GM19455 (cell line): ENCODE data around the gene SCN3B.

Source experiments
- ATAC-seq: cut with Tn5 transposase; IDR thresholded peaks from one replicate; pipeline ENCODE4 v1.9.1; 2021; ENCODE audit not compliant: unreplicated experiment

Gene SCN3B, protein sequence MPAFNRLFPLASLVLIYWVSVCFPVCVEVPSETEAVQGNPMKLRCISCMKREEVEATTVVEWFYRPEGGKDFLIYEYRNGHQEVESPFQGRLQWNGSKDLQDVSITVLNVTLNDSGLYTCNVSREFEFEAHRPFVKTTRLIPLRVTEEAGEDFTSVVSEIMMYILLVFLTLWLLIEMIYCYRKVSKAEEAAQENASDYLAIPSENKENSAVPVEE

DNA sequence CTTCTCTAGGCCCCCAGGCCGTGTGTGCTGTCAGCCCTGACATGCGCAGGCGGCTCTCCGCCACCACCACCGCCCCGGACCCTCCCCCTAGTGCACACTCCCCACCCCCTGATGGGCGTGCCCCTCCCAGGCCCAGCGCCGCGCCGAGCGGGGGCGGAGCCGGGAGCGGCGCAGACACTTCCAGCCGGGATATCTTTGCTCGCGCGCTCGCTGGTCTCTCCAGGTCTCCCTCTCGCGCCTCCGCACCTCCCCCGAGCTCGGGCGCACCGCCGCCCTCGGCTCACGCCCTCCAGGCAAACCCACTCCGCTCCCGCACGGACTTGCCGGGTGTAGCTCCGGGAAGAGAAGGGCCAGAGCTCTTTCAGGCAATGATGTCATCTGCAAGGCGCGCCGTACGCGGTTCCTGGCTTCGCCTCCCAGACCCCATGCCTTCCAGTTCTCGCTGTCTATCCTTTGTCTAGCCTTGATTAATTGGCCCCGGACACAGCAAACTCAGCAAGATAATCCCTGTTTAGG lies at the start of gene SCN3B:
Gene SCN3B (minus strand): TSS at position 59 of the 516 bp plus-strand sequence. CDS start 823 bp downstream, outside the sequence.
- ATAC-seq: no peak

DNA sequence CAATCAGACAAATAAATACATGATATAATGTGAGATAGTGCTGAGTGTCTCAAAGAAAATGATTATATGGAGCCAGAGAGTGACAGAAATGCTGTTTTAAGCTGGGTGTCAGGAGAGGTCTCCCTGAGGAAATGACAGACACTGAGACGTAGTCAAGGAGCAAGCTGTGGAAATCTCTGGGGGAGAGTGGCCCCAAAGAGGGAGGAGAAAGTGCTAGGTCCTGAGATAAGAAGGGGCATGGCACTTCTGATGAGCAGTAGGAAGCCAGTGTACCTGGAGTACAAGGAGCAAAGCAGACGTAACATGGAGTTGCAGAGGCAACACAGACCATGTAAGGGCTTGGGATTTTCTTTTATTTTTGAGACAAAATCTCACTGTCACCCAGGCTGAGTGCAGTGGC lies 48.3 kb upstream of the SCN3B start:
- no peak for ATAC-seq

DNA sequence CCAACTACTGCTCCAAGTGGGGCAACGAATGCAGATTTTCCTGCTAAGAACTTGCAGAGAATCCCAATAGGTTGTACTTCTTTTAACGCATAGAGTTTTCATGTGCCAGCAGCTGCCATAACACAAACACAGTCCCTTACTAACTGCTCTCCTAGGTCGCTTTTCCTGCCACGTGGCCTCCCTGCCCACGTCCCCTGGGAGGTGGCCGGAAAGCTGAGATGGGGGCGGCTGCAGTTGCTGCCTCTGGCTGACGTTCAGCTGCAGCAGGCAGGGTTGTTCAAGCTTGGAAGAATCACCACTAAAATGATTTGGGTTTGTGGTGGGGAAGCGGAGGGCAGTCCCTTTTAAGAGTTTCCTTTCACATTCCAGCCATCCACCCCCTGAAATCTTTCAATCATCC lies 47.7 kb upstream of the SCN3B start:
- no peak for ATAC-seq

DNA sequence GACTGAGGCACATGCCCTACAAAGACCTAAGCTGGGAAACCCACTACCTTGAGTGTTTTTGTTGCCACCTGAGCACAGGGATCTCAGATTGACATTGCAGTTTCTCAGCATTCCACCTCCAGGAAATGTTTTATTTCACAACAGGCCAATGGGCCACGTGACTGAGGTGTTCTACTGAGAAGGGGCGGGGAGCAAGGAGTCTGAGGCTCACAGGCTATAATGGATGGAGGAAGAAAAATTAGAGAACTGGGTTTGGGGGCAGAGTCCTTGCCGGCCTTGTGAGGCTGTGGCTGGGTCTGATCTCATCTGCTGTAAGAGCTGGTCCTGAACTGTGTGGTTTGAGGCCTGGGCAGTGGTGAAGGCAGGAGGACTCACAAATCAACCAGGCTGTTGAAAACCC lies 46.3 kb upstream of the SCN3B start:
- no peak for ATAC-seq

DNA sequence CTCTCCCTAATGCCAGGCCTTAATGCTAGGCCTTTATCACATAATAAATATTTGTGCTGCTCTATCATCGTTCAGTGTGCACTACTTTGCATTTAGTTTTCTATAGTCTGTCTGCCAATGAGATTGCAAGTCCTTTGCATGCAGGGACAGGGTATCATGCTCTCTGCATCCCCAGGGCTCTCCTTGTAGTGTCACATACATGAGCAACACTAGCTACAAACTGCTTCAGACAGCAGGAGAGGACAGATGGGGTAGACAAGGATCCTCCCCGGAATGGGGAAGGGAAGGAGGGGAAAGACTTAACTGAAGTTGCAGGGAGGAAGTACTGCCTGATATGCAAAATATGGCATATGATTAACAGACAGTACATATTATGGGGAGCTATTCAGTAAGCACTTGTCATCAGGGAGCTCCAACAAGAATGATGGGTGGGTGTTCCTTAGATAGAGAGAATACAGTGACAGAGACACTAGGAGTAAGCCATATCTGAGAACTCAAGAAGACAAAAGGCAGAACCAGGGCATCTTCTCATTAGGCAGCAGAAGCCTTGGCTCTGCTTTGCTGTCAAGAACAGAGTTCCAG lies 44.2 kb upstream of the SCN3B start:
- ATAC-seq: no peak

DNA sequence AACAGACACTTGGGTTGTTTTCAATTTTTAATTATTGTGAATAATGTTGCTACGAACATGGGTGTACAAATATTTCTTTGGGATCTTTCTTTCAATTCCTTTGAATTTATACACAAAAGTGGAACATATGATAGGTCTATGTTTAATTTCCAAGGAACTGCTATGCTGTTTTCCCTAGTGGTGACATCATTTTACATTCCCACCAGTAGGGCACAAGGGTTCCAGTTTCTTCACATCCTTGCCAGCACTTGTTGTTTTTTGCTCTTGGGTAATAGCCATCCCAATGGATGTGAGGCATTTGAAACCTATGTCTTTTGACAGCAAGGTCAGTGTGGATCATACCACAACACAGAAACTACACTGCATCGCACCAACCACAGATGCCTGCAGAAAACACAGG lies 41.8 kb upstream of the SCN3B start:
- ATAC-seq: no peak

DNA sequence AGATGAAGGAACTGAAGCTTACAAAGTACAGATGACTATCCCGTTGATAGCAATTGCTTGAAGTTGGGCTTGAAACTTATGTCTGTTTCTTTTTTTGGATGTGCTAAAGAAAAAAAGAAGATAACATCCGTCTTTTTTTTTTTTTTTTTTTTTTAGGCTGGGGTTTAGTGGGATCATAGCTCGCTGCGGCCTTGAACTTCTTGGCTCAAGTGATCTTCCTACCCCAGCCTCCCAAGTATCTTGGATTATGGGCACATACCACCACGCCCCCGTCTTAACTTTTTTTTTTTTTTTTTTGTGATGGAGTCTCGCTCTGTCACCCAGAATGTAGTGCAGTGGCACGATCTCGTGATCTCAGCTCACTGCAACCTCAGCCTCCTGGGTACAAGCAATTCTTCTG lies 40.8 kb upstream of the SCN3B start:
- no peak for ATAC-seq

DNA sequence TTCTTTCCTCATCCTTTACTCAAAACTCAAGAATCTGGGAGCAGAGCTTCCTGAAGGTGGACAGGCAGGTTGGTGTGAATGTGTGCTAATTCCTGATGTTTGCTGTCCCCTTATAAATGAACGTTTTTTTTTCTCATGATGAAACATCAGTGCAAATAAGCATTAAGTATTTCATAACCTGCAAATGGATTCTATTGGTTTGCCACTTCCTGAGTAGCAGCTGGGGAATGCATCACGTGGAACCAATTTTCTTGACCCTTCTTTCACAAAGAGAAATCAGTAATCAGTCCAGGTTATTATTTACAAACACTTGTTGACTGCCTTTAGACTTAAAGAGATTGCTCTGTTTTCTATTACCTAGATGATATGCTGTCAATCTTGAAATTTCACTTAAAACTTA lies 40.1 kb upstream of the SCN3B start:
- no peak for ATAC-seq

DNA sequence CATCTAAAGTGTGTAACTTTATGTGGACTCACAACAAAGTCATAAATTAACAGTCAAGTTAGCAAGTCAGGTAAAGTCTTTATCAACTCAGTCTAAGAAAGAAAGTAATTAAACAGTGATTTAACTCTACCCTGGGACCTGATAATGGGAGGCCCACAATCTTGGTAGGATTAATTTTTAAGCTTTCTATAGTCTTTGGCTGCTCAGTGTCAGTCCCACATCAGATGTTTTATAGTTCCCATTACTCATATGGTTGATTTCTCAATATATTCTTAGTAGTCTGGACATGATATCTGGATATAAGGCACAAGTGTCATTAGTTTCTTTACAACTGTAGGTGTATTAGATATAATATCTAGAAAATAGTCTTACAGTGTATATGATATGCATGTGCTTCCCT lies 38.5 kb upstream of the SCN3B start:
- ATAC-seq: no peak

DNA sequence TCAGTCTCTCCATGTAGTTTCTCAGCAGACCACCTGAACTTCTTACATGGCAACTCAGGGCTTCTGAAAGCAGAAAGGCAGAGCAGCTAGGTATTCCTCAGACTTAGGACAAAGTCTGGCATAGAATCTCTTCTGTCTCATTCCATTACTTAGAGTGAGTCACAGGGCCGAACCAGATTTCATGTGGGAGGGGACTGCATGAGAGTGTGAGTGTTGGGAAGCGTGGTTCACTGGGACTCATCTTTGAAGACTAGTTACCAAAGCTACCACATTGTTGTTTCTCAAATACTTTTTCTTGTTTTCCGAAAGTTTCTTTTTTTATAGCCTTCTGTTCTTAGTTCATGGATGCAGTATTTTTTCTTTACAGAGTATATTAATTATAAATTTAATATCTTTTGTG lies 36.1 kb upstream of the SCN3B start:
- no peak for ATAC-seq

DNA sequence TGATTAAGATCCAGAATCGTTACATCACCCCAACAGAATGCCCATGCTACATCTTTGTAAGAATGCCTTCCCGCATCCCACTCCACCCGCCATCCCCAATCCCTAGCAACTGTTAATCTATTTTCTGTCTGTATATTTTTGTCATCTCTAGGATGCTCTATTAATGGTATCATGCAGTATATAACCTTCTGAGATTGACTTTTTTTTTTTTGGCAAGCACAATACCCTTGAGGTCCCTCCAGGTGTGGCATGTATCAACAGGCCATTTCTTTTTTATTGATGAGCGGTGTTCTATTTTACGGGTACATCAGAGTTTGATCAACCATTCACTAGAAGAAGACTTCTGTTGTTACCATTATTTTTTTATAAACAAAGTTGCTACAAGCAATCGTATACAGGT lies 30.2 kb upstream of the SCN3B start:
- ATAC-seq: no peak

DNA sequence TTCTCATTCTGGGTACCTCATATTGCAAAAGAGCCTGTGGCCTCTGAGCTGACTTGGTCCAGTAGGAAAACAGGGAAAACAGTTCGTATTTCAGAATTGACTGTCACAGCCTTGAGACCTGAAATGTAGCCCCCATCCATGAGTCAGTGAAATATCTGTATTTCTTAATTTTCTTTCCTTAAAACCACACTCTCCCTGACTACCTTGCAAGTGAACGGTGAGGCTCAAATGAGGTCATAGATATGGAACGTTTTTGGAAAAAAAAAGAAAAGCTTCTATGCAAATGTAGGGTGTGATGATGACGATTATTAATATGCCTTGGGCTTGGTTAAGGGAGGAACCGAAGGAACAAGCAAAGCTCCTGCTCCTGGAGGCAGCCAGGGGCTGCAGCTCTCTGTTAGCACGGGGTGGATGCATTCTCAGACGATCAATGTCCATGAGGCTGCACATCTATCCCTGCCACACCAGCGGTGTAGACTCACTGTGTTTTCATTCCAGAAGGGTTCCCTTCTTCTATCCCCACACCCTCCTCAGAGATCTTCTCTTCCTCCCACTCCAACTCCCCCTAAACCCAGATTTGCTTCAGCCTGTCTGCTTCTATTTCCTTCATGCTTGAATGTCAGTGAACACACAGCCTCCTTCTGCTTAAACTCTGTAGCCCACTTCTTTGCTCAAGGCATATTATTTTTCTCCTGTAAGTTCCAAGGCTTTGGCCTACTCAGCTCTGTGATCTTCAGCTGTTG lies 29.2 kb upstream of the SCN3B start:
- ATAC-seq: no peak

DNA sequence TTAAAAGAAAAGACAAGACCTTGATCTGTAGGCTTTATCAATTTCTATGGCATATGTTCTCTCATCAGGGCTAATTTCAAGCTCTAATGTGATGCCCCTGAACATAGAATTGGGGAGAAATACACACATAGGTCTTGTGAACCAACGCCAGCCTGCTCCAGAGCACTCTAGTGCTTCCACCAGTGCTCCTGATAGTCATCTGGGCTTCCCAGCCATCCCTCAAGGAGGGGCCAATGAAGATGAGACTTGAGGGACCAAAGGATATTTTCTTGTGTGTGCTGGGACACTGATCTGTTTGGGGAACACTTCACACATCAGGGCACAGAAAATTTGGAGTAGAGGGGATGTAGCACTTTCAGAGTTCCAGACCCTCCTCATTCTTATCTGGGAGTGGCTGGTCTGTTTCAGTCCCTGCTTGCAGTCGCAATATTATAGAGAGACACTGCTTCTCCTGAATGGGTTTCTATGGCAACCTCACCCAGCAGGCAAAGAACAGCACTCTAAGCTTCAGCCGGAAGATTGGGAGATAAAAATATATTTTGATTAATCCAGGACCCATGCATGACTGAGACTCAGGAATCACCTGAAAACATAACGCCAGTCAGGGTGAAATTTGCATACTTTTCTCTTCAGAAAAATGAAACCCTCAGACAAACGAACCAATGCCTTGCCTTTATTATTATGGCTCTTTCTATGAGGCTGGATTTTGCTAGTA lies 28.4 kb upstream of the SCN3B start:
- no peak for ATAC-seq

DNA sequence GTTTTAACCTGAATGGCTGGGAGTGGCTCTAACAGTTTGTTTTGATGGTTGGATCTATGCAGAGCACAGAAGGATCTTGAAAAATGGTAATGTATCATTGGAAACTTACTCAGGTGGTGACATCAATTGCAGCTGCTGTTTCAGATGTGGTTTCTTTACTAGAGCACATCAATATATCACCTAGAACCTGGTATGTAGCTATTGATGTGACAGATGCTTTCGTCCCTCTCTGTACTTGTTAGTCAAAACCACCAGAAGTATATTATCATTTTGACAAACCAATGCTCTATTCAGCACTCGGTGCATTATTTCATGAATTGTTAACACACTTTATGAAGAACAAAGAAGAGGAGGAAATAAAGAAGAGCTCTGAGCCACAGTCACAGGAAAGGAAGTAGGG lies 26.6 kb upstream of the SCN3B start:
- no peak for ATAC-seq

DNA sequence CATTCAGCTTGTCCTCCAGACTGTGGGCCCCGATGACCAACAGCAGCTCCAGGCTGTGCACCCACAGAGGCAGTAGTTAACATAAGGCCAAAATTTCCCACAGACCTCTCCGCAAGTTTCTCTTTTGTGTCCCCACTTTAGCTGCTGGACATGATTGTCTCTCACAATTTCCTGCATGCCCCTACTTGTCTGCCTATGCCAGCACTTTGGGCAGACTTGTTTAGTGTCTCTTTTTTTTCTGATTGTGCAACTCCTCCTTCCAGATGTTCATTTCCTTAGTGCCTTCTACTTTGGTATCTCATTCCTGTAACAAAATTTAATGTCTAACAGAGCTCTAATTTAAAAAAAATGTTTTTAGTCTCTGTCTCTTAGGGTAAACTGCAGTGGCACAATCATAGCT lies 23.8 kb upstream of the SCN3B start:
- no peak for ATAC-seq

DNA sequence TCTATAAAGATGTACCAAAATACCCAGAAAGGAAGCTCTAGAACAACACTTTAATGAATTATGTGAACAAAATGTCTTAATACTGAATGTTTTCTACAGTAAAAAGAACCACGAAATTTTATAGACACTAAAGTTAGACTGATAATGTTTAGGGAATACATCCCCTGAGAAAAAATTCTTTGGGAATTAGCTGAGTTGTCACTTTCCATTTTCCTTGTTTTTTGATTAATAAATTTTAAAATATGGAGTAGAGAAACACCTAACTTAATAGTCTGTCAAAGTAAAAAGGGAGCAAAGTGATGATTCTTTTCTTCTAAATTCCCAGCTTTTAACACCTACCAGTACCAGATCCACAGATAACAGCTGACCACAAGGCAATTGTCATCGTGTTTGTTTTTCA lies 23.1 kb upstream of the SCN3B start:
- no peak for ATAC-seq

DNA sequence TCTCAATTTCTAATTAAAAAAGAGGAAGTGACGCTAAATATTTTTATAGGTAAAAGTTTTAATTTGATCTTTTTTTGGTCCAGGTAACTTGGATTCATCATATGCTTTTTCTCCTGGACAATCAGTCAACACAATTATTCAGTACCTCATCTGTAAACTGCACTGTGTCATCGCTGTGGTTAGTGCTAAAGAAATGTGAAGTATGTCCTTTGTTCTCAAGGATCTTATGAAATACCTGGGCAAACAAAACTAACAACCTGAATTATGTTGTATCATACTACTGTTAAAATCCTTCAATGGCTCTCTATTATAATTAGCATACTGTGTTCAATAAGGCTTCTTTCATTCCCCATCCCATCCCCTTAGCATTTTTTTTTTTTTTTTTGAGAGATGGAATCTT lies 19.9 kb upstream of the SCN3B start:
- no peak for ATAC-seq

DNA sequence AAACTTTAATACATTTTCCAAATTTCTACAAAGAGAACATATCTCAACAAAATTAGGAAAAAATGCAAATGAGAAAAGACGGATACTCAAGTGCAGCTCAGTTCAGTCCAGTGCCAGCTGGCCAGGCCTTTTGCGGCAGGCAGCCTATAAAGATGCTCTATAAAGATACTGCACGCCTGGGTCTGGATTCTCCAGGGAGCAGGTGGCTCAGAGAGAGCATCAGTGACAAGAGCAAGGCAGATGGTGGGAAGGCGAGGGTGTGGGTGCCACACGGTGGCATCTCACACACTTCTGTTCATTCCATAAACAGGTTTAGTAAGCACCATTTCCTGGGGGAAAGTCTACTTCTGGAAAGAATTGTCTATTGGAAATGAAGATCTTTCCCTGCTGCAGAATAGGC lies 18.1 kb upstream of the SCN3B start:
- ATAC-seq: no peak

DNA sequence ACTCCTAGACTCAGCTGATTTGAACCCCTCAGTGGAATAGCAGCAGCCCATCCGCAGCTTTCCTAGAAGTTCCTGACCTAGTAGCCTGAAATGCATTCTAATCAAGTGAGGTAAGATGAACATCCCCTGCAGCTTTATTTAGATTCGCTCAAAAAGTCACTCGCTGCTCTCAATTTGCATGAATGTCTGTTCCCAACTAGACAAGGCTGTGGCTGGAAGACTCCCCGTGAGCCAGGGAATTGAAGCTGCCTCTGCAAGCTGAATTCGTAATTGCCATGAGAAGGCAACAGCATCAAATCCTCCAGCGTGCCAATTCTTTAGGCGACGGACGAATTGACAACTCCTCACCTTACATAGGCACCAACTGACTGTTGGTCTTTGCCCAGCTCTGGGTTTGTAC lies 17.1 kb upstream of the SCN3B start:
- no peak for ATAC-seq

DNA sequence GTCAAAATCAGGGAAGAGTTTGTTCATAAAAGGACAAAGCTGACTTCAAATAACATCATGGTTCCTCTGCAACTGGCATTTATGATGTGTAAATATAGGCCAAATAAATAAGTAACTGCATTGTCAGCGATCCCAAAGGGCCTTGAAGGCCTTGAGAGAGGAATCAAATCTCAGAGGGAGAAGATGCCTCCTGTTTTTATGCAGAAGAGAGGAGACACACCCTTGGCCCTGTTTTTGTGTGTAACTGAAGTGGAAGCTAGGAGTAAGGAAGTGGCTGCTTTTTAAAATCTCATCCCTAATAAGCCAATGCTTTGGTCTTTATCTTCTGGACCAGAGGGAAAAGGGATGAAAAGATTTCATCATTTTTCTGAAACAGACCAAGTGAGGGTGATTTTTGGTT lies 15.7 kb upstream of the SCN3B start:
- ATAC-seq: no peak

DNA sequence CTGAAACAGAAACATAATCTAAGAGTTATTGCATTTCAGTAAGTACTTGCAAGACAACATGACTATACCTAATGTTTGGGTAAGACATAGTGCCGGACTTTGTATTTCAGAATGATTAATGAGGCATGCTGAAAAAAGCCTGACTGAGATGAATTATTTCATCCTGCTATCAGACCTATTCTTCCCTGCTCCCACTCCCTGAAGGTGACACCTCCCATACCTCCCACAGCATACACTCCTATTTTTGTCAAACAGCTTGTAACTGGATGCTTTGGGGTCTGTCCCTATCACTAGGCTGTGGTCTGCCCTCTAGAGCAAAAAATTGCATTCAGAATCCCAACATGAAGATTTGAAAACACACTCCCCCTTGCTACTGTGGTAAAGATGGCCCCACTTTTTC lies 10.9 kb upstream of the SCN3B start:
- ATAC-seq: no peak

DNA sequence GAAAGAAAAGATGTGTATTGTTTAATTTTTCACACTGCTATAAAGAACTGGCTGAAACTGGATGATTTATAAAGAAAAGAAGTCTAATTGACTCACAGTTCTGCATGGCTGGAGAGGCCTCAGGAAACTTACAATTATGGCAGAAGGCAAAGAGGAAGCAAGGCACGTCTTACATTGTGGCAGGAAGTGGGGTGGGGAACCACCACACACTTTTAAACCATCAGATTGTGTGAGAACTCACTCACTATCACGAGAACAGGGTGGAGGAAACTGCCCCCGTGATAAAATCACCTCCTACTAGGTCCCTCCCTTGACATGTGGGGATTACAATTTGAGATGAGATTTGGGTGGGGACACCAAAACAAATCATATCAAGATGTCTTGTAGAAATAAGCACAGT lies 5.5 kb upstream of the SCN3B start:
- ATAC-seq: peak; percentile 87
